Activated T-cell treated with anti-CD3 and anti-CD28 coated beads, Interleukin-2, amount 50 U/mL, for 4 hours (primary cell): Measurements from ENCODE around the gene PPFIBP1. TPM values are rescaled to one million over a fixed set of nuclear protein-coding genes. Genes with fewer than 3 reads are reported as not detected.

Source experiments
- ATAC-seq, 2 donors: fragments of 200-7000 bp; cut with Tn5 transposase; one replicate each; pipeline ENCODE4 v1.10.0; 2021
- DNase-seq: peaks from one replicate; pipeline ENCODE4 v3.0.0-alpha.2; 2020
- H3K27me3 Mint-ChIP-seq: one replicate; pipeline ENCODE4 v1.8.0; 2021; ENCODE audit warnings: low read depth, mixed read lengths
- H3K36me3 Mint-ChIP-seq: one replicate; pipeline ENCODE4 v1.8.0; 2022; ENCODE audit warnings: mixed read lengths; ENCODE audit not compliant: insufficient read depth
- H3K4me1 Mint-ChIP-seq: one replicate; pipeline ENCODE4 v1.8.0; 2021; ENCODE audit warnings: low read depth, mixed read lengths
- H3K4me3 Mint-ChIP-seq: one replicate; pipeline ENCODE4 v1.8.0; 2021; ENCODE audit warnings: mild to moderate bottlenecking, moderate library complexity, mixed read lengths
- H3K9me3 Mint-ChIP-seq: one replicate; pipeline ENCODE4 v1.8.0; 2021; ENCODE audit warnings: mixed read lengths
- total RNA-seq, 3 donors: library from RNA; stranded (reverse); gene quantifications; one replicate each; pipeline ENCODE4 v1.2.1, GENCODE V29; 2021

The PPFIBP1 gene
- total RNA-seq, 3 donors from 2014 or later = 7.4 to 11.6 (median 10.9) TPM

GRCh38 chr12:27672051-27672450 lies 148.0 kb downstream of the PPFIBP1 start:
- ATAC-seq = no peak
- Mint-ChIP-seq H3K36me3 (peaks cover 10% of the 10 kb centered on the region), H3K27me3 (no peaks in the 10 kb centered on the region)

GRCh38 chr12:27672643-27673042 lies 148.6 kb downstream of the PPFIBP1 start:
- ATAC-seq (no peak), DNase-seq (no peak)
- Mint-ChIP-seq H3K36me3 (peaks cover 7% of the 10 kb centered on the region), H3K4me3 (no peak overlapping the region), H3K27me3 (no peaks in the 10 kb centered on the region), H3K4me1 (no peaks in the 10 kb centered on the region), H3K9me3 (no peaks in the 10 kb centered on the region)

More at GRCh38 chr12:27672051-27672450, 148.0 kb downstream of the PPFIBP1 start:
- Mint-ChIP-seq H3K4me1 (no peaks in the 10 kb centered on the region), H3K4me3 (no peak overlapping the region), H3K9me3 (no peaks in the 10 kb centered on the region)
- DNase-seq = no peak

GRCh38 chr12:27673101-27673718 lies 149.2 kb downstream of the PPFIBP1 start:
- Mint-ChIP-seq H3K27me3 (no peaks in the 10 kb centered on the region), H3K36me3 (peaks cover 3% of the 10 kb centered on the region), H3K4me1 (no peaks in the 10 kb centered on the region), H3K4me3 (no peak overlapping the region), H3K9me3 (no peaks in the 10 kb centered on the region)
- ATAC-seq = no peak
- no peak for DNase-seq

GRCh38 chr12:27674989-27675388 lies 151.0 kb downstream of the PPFIBP1 start:
- no peaks in the 10 kb centered on the region for H3K27me3 Mint-ChIP-seq
- DNase-seq (no peak), ATAC-seq (no peak)
- H3K4me1 Mint-ChIP-seq = no peaks in the 10 kb centered on the region
- H3K9me3 Mint-ChIP-seq = no peaks in the 10 kb centered on the region
- peaks cover 2% of the 10 kb centered on the region for H3K36me3 Mint-ChIP-seq
- no peak overlapping the region for H3K4me3 Mint-ChIP-seq

- DNase-seq = no peak
- no peak overlapping the region for H3K4me3 Mint-ChIP-seq
- no peaks in the 10 kb centered on the region for H3K9me3 Mint-ChIP-seq
- no peak for ATAC-seq
- peaks cover 5% of the 10 kb centered on the region for H3K36me3 Mint-ChIP-seq
- no peaks in the 10 kb centered on the region for H3K4me1 Mint-ChIP-seq
- no peaks in the 10 kb centered on the region for H3K27me3 Mint-ChIP-seq
Measured at GRCh38 chr12:27680619-27681018, 156.6 kb downstream of the PPFIBP1 start.

- Mint-ChIP-seq H3K4me1 (no peaks in the 10 kb centered on the region), H3K4me3 (no peak overlapping the region), H3K36me3 (peaks cover 5% of the 10 kb centered on the region), H3K9me3 (no peaks in the 10 kb centered on the region), H3K27me3 (no peaks in the 10 kb centered on the region)
- no peak for ATAC-seq
- DNase-seq = no peak
Measured at GRCh38 chr12:27682534-27682933, 158.5 kb downstream of the PPFIBP1 start.

GRCh38 chr12:27685274-27685673 lies 161.3 kb downstream of the PPFIBP1 start:
- H3K9me3 Mint-ChIP-seq = no peaks in the 10 kb centered on the region
- peaks cover 8% of the 10 kb centered on the region for H3K36me3 Mint-ChIP-seq
- no peak overlapping the region for H3K4me3 Mint-ChIP-seq
- H3K4me1 Mint-ChIP-seq = no peaks in the 10 kb centered on the region
- ATAC-seq (no peak), DNase-seq (no peak)
- no peaks in the 10 kb centered on the region for H3K27me3 Mint-ChIP-seq

- no peaks in the 10 kb centered on the region for H3K9me3 Mint-ChIP-seq
Measured at GRCh38 chr12:27686147-27686546, 162.1 kb downstream of the PPFIBP1 start.

GRCh38 chr12:27688671-27689070 lies 164.7 kb downstream of the PPFIBP1 start:
- DNase-seq = no peak
- Mint-ChIP-seq H3K36me3 (peaks cover 8% of the 10 kb centered on the region), H3K9me3 (no peaks in the 10 kb centered on the region), H3K27me3 (no peaks in the 10 kb centered on the region), H3K4me3 (no peak overlapping the region), H3K4me1 (no peaks in the 10 kb centered on the region)
- ATAC-seq = no peak

More at GRCh38 chr12:27686147-27686546, 162.1 kb downstream of the PPFIBP1 start:
- DNase-seq = no peak
- H3K4me3 Mint-ChIP-seq = no peak overlapping the region
- H3K27me3 Mint-ChIP-seq = no peaks in the 10 kb centered on the region
- no peak for ATAC-seq
- no peaks in the 10 kb centered on the region for H3K4me1 Mint-ChIP-seq
- H3K36me3 Mint-ChIP-seq = peaks cover 8% of the 10 kb centered on the region

- H3K36me3 Mint-ChIP-seq = peaks cover 8% of the 10 kb centered on the region
- H3K9me3 Mint-ChIP-seq = no peaks in the 10 kb centered on the region
- no peak overlapping the region for H3K4me3 Mint-ChIP-seq
Measured at GRCh38 chr12:27689558-27690180, 165.7 kb downstream of the PPFIBP1 start.

GRCh38 chr12:27693403-27693802 lies 169.4 kb downstream of the PPFIBP1 start:
- ATAC-seq = no peak

More at GRCh38 chr12:27689558-27690180, 165.7 kb downstream of the PPFIBP1 start:
- Mint-ChIP-seq H3K27me3 (no peaks in the 10 kb centered on the region), H3K4me1 (no peaks in the 10 kb centered on the region)
- ATAC-seq (no peak), DNase-seq (no peak)

GRCh38 chr12:27695556-27696292 lies 171.7 kb downstream of the PPFIBP1 start:
- Mint-ChIP-seq H3K36me3 (peaks cover 2% of the 10 kb centered on the region), H3K4me1 (no peaks in the 10 kb centered on the region), H3K27me3 (peaks cover 4% of the 10 kb centered on the region)

More at GRCh38 chr12:27693403-27693802, 169.4 kb downstream of the PPFIBP1 start:
- no peak overlapping the region for H3K4me3 Mint-ChIP-seq
- H3K4me1 Mint-ChIP-seq = no peaks in the 10 kb centered on the region
- no peak for DNase-seq
- peaks cover 8% of the 10 kb centered on the region for H3K36me3 Mint-ChIP-seq
- H3K27me3 Mint-ChIP-seq = no peaks in the 10 kb centered on the region
- H3K9me3 Mint-ChIP-seq = no peaks in the 10 kb centered on the region

GRCh38 chr12:27696293-27696652 lies 172.3 kb downstream of the PPFIBP1 start, which contains the start of gene REP15:
REP15 (plus strand) TSS chr12:27696447; CDS start chr12:27696563, 116 bp downstream.
- Mint-ChIP-seq H3K36me3 (peaks cover 2% of the 10 kb centered on the region), H3K4me1 (no peaks in the 10 kb centered on the region), H3K27me3 (peaks cover 4% of the 10 kb centered on the region), H3K9me3 (no peaks in the 10 kb centered on the region), H3K4me3 (no peak within 1 kb of the TSS)
- ATAC-seq = no peak
- no peak for DNase-seq

More at GRCh38 chr12:27695556-27696292, 171.7 kb downstream of the PPFIBP1 start:
- no peak overlapping the region for H3K4me3 Mint-ChIP-seq
- H3K9me3 Mint-ChIP-seq = no peaks in the 10 kb centered on the region
- DNase-seq (no peak), ATAC-seq (no peak)

GRCh38 chr12:27696864-27697564 lies 173.0 kb downstream of the PPFIBP1 start:
- H3K4me1 Mint-ChIP-seq = no peaks in the 10 kb centered on the region
- H3K36me3 Mint-ChIP-seq = no peaks in the 10 kb centered on the region
- no peak for ATAC-seq
- H3K27me3 Mint-ChIP-seq = peaks cover 4% of the 10 kb centered on the region
- H3K4me3 Mint-ChIP-seq = no peak overlapping the region
- H3K9me3 Mint-ChIP-seq = no peaks in the 10 kb centered on the region
- DNase-seq = no peak
